Amniotic epithelial cell (primary cell): Measurements from ENCODE around the gene UFC1.

ENCODE experiments used
- DNase-seq: peaks from one replicate; pipeline ENCODE4 v3.0.0-alpha.2; 2010; ENCODE audit warnings: low read depth

UFC1 gene

DNA sequence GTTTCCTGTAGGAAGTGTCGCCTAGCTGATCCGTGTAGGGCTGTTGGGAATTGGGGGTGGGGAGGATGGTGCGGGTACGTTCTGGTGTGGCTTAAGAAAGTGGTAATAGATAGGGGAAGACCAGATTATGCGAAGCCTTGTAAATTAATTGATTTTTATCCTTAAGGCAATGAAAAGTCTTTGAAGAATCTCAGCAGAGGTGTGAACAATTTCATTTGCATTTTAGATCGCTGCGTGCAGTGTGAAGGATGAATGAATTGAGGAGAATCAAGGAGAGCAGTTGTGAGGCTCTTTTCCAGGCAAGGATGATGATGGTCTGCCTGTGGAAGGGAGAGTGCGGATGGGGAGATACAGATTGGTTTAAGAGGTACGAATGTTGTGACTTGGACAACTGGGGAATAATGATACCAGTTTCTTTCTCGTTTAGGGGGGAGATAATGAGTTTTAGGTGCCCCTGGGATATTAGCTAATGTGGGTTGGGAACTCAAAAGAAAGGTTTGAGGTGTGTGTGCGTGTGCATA lies 20.5 kb upstream of the UFC1 start:
- peak; percentile 31 for DNase-seq

DNA sequence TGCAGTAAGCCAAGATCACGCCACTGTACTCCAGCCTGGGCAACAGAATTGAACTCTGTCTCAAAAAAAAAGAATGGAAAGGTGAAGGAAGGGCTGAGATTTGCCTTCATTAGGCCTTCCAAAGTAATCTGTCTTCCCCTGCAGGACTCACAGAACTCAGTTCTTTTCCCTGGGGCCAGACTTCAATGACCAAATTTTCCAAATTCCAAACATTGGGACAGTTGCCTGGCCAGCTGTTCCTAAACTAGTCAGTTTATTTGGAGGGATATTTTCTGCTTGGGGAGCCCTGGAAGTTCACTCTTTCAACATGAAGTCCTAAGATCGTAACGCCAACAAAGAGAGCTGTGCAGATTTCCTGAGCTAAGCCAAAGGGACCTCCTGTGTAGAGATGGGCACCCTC lies 15.9 kb upstream of the UFC1 start:
- DNase-seq, result no peak

GRCh38 chr1:161138431-161138830 lies 15.3 kb upstream of the UFC1 start:
- no peak for DNase-seq

DNA sequence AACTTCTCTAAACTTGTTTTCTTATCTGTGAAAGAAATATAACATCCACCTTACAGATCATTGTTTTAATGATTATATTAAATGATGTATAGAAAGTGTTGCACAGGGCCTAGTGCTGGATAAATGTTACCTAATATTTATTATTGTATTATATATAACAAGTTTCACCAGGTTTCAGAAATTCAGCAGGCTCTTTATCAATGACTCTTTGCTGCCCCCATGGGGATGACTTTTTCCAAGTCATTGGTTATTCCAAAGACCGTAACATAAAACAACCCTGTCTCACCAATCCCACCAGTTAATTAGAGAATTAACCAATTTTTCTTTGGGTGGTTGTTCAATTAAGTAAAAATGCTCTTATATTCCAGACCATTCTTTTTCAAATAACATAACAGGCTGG lies 14.0 kb upstream of the UFC1 start:
- peak; percentile 52 for DNase-seq

- no peak for DNase-seq
Measured at GRCh38 chr1:161140755-161141400, 12.9 kb upstream of the UFC1 start.

DNA sequence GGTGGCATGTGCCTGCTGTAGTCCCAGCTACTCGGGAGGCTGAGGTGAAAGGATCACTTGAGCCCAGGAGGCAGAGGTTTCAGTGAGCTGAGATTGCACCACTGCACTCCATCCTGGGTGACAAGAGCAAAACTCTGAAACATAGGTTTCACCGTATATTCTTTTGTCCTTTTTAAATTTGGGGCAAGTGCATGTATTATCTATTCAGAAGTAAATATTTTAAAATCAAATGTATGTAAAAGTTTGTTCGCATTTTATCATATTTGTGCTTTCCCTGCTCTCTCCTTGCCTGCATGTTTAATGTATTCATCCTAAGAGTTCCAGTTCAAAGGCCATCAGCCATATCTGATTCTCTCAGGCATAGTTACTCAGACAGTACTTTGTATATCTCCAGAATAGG lies 7.9 kb upstream of the UFC1 start:
- no peak for DNase-seq

GRCh38 chr1:161153176-161153575 lies 602 bp upstream of the UFC1 start:
- DNase-seq, result no peak

DNA sequence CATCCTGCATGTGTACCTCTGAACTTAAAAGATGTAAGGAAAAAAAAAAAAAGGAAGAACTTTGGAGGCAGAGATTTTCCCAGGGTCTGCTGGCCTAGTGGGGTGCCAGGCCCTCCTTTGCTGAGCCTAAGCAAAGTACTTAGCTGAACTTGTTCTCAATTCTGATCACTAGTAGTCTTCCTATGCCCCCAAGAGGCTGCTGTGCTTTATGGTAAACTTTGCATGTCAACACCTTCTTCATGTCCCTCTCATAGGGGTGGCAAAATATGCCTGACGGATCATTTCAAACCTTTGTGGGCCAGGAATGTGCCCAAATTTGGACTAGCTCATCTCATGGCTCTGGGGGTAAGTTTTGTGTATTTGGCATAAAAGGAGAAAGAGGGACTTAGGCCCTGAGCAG lies 4.1 kb downstream of the UFC1 start:
- DNase-seq, result no peak

- no peak for DNase-seq
Measured at GRCh38 chr1:161158316-161159010, 4.7 kb downstream of the UFC1 start.

- DNase-seq, result peak; percentile 79
Measured at GRCh38 chr1:161159087-161159912, 5.5 kb downstream of the UFC1 start, which contains the start of gene USP21. Gene USP21 (plus strand): TSS chr1:161159500. CDS start chr1:161160641, 1,141 bp downstream.

- no peak for DNase-seq
Measured at GRCh38 chr1:161159913-161160243, 6.1 kb downstream of the UFC1 start.

DNA sequence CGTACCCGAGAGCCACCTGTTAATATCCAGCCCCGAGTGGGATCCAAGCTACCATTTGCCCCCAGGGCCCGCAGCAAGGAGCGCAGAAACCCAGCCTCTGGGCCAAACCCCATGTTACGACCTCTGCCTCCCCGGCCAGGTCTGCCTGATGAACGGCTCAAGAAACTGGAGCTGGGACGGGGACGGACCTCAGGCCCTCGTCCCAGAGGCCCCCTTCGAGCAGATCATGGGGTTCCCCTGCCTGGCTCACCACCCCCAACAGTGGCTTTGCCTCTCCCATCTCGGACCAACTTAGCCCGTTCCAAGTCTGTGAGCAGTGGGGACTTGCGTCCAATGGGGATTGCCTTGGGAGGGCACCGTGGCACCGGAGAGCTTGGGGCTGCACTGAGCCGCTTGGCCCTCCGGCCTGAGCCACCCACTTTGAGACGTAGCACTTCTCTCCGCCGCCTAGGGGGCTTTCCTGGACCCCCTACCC lies 6.9 kb downstream of the UFC1 start:
- DNase-seq, result no peak

DNA sequence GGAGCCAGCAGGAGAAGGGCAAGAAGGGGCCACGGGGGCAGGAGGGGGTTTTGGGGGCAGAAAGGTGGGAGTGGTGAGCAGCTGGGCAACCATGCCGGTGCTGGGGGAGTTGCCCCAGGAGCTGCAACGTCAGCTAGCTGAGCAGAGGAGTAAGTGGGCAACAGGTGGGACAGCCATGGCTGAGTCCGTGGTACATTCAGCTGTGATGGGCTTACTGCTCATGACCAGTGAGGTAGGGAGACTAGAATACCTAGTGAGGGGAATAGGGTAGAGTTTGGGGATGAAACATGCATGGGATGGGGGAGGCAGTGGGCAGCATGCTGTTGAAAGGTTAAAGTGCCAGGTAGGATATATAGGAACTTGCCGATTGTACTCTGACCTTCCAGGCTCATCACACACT lies 7.9 kb downstream of the UFC1 start:
- no peak for DNase-seq

GRCh38 chr1:161162052-161162451 lies 8.3 kb downstream of the UFC1 start:
- no peak for DNase-seq

DNA sequence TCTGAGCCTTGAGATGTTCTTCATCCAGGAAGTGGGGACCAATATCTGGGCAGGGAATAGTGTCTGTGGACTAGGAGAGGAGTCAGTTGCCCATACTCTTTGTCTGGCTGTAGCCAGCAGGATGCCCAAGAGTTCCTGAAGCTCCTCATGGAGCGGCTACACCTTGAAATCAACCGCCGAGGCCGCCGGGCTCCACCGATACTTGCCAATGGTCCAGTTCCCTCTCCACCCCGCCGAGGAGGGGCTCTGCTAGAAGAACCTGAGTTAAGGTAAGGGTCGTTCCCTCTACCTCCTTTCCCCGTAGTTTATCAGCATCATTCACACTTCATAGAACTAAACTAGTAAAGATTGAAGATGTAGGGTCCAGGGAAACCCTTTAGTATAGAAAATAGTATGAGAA lies 9.0 kb downstream of the UFC1 start:
- no peak for DNase-seq

GRCh38 chr1:161163793-161164192 lies 10.0 kb downstream of the UFC1 start:
- DNase-seq, result no peak

- DNase-seq, result no peak
Measured at GRCh38 chr1:161164901-161165610, 11.3 kb downstream of the UFC1 start.

GRCh38 chr1:161165742-161166668 lies 12.2 kb downstream of the UFC1 start, which contains the start of gene PPOX:
Gene PPOX (plus strand): TSS chr1:161166426. CDS start chr1:161166848, 422 bp downstream.
- DNase-seq, result peak; percentile 98

DNA sequence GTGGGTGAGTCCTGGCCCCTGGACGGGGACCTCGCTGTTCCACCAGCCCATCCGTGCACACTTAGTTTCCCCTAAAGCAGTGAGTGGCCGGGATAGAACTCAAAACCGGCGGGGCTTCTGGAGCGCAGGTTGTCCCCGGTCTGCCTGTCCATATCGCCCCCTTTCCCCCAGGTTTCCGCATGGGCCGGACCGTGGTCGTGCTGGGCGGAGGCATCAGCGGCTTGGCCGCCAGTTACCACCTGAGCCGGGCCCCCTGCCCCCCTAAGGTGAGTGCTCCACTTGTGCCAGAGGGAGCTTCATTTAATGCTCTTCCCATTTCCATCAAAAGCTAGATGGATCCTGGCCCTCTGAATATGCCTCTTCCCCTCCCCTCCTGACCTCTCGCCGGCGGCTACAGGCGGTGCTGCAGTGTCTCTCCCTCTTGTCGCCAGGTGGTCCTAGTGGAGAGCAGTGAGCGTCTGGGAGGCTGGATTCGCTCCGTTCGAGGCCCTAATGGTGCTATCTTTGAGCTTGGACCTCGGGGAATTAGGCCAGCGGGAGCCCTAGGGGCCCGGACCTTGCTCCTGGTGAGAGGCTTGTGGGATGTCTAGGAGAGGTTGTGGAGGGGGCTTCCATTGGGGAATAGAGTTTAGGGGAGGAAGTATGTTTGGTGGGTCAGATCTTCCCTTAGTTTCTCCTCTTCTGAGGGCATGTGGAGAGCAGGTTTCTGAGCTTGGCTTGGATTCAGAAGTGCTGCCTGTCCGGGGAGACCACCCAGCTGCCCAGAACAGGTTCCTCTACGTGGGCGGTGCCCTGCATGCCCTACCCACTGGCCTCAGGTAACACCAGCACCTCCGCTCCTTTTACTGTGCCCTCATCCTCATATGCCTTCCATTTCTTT lies 13.1 kb downstream of the UFC1 start:
- no peak for DNase-seq

DNA sequence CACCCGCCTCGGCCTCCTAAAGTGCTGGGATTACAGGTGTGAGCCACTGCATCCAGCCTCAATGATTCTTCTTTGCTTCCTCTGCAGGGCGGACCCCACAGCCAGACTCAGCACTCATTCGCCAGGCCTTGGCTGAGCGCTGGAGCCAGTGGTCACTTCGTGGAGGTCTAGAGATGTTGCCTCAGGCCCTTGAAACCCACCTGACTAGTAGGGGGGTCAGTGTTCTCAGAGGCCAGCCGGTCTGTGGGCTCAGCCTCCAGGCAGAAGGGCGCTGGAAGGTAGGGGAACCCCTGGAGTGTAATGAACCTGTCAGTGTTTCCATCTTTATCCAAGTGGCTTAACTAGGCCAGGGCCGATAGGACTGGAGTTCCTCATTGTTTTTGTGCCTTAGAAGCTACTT lies 15.1 kb downstream of the UFC1 start:
- no peak for DNase-seq
